H1 (cell line): ENCODE data around the gene MIB1. TPM values are rescaled to one million over a fixed set of nuclear protein-coding genes. Genes with fewer than 3 reads are reported as not detected.
A peak's percentile ranks its signal among the peaks of the same experiment; 100 is the strongest.

ENCODE experiments used
- BRCA1 ChIP-seq: IDR thresholded peaks from 2 replicates; pipeline ENCODE4 v1.6.1; 2012; ENCODE audit warnings: low read depth, low read length, improper control_type of control experiment
- CTBP2 ChIP-seq: IDR thresholded peaks from 2 replicates; pipeline ENCODE4 v1.7.0; 2011; ENCODE audit warnings: borderline replicate concordance, mild to moderate bottlenecking, moderate library complexity, mixed read lengths, low read length; ENCODE audit not compliant: insufficient read depth, insufficient read length
- EP300 ChIP-seq, 2 experiments: IDR thresholded peaks; 1 replicate in 1 of 2; 2 replicates in 1 of 2; pipeline ENCODE4 v1.6.1; 2011 to 2012; ENCODE audit warnings: low read depth in 2 of 2, low read length in 2 of 2, mild to moderate bottlenecking in 2 of 2, borderline replicate concordance in 1 of 2, inconsistent platforms in 1 of 2, moderate library complexity in 1 of 2
- EZH2 ChIP-seq: fragments of 200-600 bp; sonication (generic); IDR thresholded peaks from 2 replicates; pipeline ENCODE4 v1.7.1; 2012; ENCODE audit warnings: low read depth, mild to moderate bottlenecking, moderate library complexity, low read length, inconsistent platforms; ENCODE audit not compliant: severe bottlenecking
- FOSL1 ChIP-seq: IDR thresholded peaks from 2 replicates; pipeline ENCODE4 v1.6.1; 2011; ENCODE audit warnings: mild to moderate bottlenecking, low read depth, low read length, moderate library complexity; ENCODE audit not compliant: insufficient read depth
- JUND ChIP-seq: IDR thresholded peaks from 2 replicates; pipeline ENCODE4 v1.6.1; 2011; ENCODE audit warnings: mild to moderate bottlenecking, improper control_type of control experiment, low read length
- KDM5A ChIP-seq: fragments of 200-600 bp; IDR thresholded peaks from 2 replicates; pipeline ENCODE4 v1.7.1; 2012; ENCODE audit warnings: mild to moderate bottlenecking, low read length, inconsistent platforms, mixed read lengths
- POLR2A ChIP-seq, 2 experiments: IDR thresholded peaks; 1 replicate in 1 of 2; 2 replicates in 1 of 2; pipeline ENCODE4 v1.6.1; 2011; ENCODE audit warnings: low read depth in 2 of 2, low read length in 2 of 2, mild to moderate bottlenecking in 2 of 2; ENCODE audit errors: control extremely low read depth in 1 of 2
- POU5F1 ChIP-seq: IDR thresholded peaks from 2 replicates; pipeline ENCODE4 v1.6.1; 2011; ENCODE audit warnings: low read depth, mild to moderate bottlenecking, low read length, moderate library complexity
- SIN3A ChIP-seq, 2 experiments: IDR thresholded peaks in 1 of 2; conservative IDR thresholded peaks in 1 of 2; 2 replicates each; pipeline ENCODE4 v1.6.1; 2011 to 2012; ENCODE audit warnings: low read length in 2 of 2, improper control_type of control experiment in 1 of 2, low read depth in 1 of 2, mild to moderate bottlenecking in 1 of 2
- SIX5 ChIP-seq: IDR thresholded peaks from 2 replicates; pipeline ENCODE4 v1.6.1; 2011; ENCODE audit warnings: mild to moderate bottlenecking, low read depth, low read length
- SP1 ChIP-seq: IDR thresholded peaks from 2 replicates; pipeline ENCODE4 v1.6.1; 2011; ENCODE audit warnings: low read depth, low read length
- SP4 ChIP-seq: IDR thresholded peaks from 2 replicates; pipeline ENCODE4 v1.6.1; 2012; ENCODE audit warnings: low read length, inconsistent platforms
- SRF ChIP-seq: IDR thresholded peaks from 2 replicates; pipeline ENCODE4 v1.6.1; 2011; ENCODE audit warnings: mild to moderate bottlenecking, low read depth, low read length, moderate library complexity
- polyA plus RNA-seq, 7 experiments: library from polyadenylated mRNA; depleted of rRNA in 3 of 7; stranded (reverse) in 5 of 7; unstranded in 2 of 7; fragments of >200 nt in 5 of 7; fragments of 200-250 nt in 2 of 7; gene quantifications; 1 replicate in 5 of 7; 2 replicates in 1 of 7; 4 replicates in 1 of 7; pipeline versions ENCODE4 v1.2.1 to v1.2.3, GENCODE V29; 2011 to 2013; ENCODE audit warnings: missing spikeins in 2 of 7, mixed read lengths in 2 of 7
- total RNA-seq: library from RNA; stranded (reverse); fragmentation: NEBNext Ultra II Directional; extraction: Animal tissue kit (Norgen Biotek cat#: 25700); gene quantifications from 2 replicates; pipeline ENCODE4 v1.2.1, GENCODE V29; 2021
- TF ChIP-seq, protein P1 (sequence below): IDR thresholded peaks from 2 replicates; pipeline ENCODE4 v1.6.1; 2012; ENCODE audit warnings: inconsistent platforms
- TF ChIP-seq, protein P2 (sequence below), 3 experiments: IDR thresholded peaks; 1 replicate in 2 of 3; 2 replicates in 1 of 3; pipeline versions ENCODE4 v1.5.1 to v1.6.1; 2011; ENCODE audit warnings: low read length in 3 of 3, mild to moderate bottlenecking in 3 of 3, inconsistent platforms in 2 of 3, low read depth in 1 of 3, moderate library complexity in 1 of 3; ENCODE audit not compliant: insufficient read depth in 1 of 3; ENCODE audit errors: control extremely low read depth in 1 of 3
- TF ChIP-seq, protein P3 (sequence below): IDR thresholded peaks from 2 replicates; pipeline ENCODE4 v1.6.1; 2012; ENCODE audit warnings: low read length, inconsistent platforms
- TF ChIP-seq, protein P4 (sequence below): IDR thresholded peaks from 2 replicates; pipeline ENCODE4 v1.6.1; 2011; ENCODE audit warnings: low read depth, mild to moderate bottlenecking, low read length; ENCODE audit not compliant: insufficient read depth

The MIB1 gene
- total and polyA plus RNA-seq, 2 of the 8 experiments (the other 6 are each of a cell fraction or from before 2014, with no cell fraction given) = 8.2 to 60.3 TPM

DNA sequence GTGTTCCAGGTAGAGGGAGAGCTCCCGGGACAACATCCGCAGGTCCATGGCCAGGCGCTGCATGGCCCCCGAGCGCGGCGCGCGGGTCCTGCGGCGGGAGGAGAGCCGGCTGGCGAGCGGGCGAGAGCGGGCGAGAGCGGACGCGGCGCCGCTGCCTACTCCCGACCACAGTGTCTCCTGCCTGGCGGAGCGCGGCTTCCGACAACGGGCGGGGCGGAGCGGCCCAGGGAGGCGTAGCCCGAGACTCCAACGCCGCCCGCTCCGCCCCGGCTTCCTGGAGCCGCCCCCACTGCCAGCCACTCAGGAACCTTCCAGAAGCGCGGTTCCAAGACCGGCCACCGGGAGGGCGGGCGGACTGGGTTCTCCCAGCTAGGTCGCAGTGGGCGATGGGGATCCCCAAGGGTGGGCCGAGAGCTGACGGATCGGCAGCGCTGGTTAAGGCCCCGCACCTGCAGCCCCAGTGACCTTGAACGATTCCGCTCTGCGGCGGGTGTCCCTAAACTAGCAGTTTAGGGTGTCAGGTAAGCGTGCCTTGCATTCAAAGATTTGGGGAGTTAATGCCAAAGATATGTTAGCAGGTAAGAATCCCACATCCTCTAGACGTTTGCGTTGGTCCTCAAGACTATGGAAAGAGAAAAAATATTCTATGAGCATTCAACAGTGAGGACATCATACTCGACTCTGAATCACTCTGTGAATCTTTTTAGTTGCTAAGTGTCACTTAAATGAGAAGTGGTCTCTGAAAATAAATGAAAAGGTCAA, 35.8 kb upstream of the MIB1 start, which contains the start of gene ABHD3 (continued):
- TF ChIP-seq, protein P1, sequence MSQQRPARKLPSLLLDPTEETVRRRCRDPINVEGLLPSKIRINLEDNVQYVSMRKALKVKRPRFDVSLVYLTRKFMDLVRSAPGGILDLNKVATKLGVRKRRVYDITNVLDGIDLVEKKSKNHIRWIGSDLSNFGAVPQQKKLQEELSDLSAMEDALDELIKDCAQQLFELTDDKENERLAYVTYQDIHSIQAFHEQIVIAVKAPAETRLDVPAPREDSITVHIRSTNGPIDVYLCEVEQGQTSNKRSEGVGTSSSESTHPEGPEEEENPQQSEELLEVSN = no peak
- TF ChIP-seq SIN3A (conservative IDR thresholded peaks at IDR 0.05 in 1 of 2, IDR thresholded peaks at IDR 0.05 in 1 of 2; ENCODE audit: low read depth in 1 of 2, low read length in 2 of 2) = peak in 1 of 2 experiments; percentile 72; a peak in 2 of 4 replicates
- no peak for TF ChIP-seq CTBP2
- no peak for TF ChIP-seq EZH2
- TF ChIP-seq SP4 = no peak
- TF ChIP-seq, protein P2, sequence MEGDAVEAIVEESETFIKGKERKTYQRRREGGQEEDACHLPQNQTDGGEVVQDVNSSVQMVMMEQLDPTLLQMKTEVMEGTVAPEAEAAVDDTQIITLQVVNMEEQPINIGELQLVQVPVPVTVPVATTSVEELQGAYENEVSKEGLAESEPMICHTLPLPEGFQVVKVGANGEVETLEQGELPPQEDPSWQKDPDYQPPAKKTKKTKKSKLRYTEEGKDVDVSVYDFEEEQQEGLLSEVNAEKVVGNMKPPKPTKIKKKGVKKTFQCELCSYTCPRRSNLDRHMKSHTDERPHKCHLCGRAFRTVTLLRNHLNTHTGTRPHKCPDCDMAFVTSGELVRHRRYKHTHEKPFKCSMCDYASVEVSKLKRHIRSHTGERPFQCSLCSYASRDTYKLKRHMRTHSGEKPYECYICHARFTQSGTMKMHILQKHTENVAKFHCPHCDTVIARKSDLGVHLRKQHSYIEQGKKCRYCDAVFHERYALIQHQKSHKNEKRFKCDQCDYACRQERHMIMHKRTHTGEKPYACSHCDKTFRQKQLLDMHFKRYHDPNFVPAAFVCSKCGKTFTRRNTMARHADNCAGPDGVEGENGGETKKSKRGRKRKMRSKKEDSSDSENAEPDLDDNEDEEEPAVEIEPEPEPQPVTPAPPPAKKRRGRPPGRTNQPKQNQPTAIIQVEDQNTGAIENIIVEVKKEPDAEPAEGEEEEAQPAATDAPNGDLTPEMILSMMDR (IDR thresholded peaks at IDR 0.05; ENCODE audit: control extremely low read depth in 1 of 3, insufficient read depth in 1 of 3, low read depth in 1 of 3, low read length in 3 of 3) = peak in 1 of 3 experiments; percentile 18; a peak in 1 of 4 replicates
- TF ChIP-seq FOSL1 = no peak
- TF ChIP-seq, protein P3, sequence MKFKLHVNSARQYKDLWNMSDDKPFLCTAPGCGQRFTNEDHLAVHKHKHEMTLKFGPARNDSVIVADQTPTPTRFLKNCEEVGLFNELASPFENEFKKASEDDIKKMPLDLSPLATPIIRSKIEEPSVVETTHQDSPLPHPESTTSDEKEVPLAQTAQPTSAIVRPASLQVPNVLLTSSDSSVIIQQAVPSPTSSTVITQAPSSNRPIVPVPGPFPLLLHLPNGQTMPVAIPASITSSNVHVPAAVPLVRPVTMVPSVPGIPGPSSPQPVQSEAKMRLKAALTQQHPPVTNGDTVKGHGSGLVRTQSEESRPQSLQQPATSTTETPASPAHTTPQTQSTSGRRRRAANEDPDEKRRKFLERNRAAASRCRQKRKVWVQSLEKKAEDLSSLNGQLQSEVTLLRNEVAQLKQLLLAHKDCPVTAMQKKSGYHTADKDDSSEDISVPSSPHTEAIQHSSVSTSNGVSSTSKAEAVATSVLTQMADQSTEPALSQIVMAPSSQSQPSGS = no peak
- no peak for TF ChIP-seq SIX5
- TF ChIP-seq BRCA1 = no peak
- TF ChIP-seq POLR2A (IDR thresholded peaks at IDR 0.05; ENCODE audit: control extremely low read depth in 1 of 2, low read depth in 2 of 2, low read length in 2 of 2) = peak; percentile 84 to 90
- no peak for TF ChIP-seq SRF
- no peak for TF ChIP-seq KDM5A
- TF ChIP-seq SP1 = no peak
- peak in 1 of 2 experiments; percentile 47; a peak in 1 of 3 replicates for TF ChIP-seq EP300 (IDR thresholded peaks at IDR 0.05; ENCODE audit: borderline replicate concordance in 1 of 2, low read depth in 2 of 2, low read length in 2 of 2)
- TF ChIP-seq JUND = no peak
- TF ChIP-seq, protein P4, sequence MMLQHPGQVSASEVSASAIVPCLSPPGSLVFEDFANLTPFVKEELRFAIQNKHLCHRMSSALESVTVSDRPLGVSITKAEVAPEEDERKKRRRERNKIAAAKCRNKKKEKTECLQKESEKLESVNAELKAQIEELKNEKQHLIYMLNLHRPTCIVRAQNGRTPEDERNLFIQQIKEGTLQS = no peak
- no peak for TF ChIP-seq POU5F1
